CD8-positive, alpha-beta memory T cell (primary cell): ENCODE data around the gene AJAP1. TPM values are rescaled to one million over a fixed set of nuclear protein-coding genes. Genes with fewer than 3 reads are reported as not detected.

Source experiments
- CTCF ChIA-PET: fragments of 350-600 bp; sonication (Branson Sonifier 250); formaldehyde crosslinking; loops from one replicate; lab custom pipeline; 2021; ENCODE audit warnings: antibody characterized with exemption; lab: Charles Lee
- POLR2A ChIA-PET: fragments of 350-600 bp; sonication (Branson Sonifier 250); formaldehyde crosslinking; loops from one replicate; lab custom pipeline; 2021; ENCODE audit warnings: antibody characterized with exemption; lab: Charles Lee
- DNase-seq, 5 donors: peaks; one replicate each; pipeline versions ENCODE4 v3.0.0 to v3.0.0-alpha.2; 2020 to 2022; ENCODE audit warnings: mixed read lengths in 1 of 5
- H3K27ac ChIP-seq: one replicate; pipeline ENCODE4 v1.7.0; 2013; ENCODE audit warnings: low read depth, mild to moderate bottlenecking, low read length, moderate library complexity
- H3K27me3 ChIP-seq: 2 replicates; pipeline ENCODE4 v1.7.0; 2013; ENCODE audit warnings: low read length, mild to moderate bottlenecking; ENCODE audit not compliant: insufficient read depth, poor library complexity, severe bottlenecking
- H3K36me3 ChIP-seq: 2 replicates; pipeline ENCODE4 v1.7.0; 2013; ENCODE audit warnings: mild to moderate bottlenecking, low read length, moderate library complexity; ENCODE audit not compliant: insufficient read depth
- H3K4me1 ChIP-seq: 2 replicates; pipeline ENCODE4 v1.7.0; 2013; ENCODE audit warnings: mild to moderate bottlenecking, low read length, moderate library complexity; ENCODE audit not compliant: insufficient read depth
- H3K4me3 ChIP-seq: 2 replicates; pipeline ENCODE4 v1.7.0; 2013; ENCODE audit warnings: mild to moderate bottlenecking, low read length
- H3K9me3 ChIP-seq: 2 replicates; pipeline ENCODE4 v1.7.0; 2013; ENCODE audit warnings: mild to moderate bottlenecking, low read length
- H3K27ac Mint-ChIP-seq, 8 donors: one replicate each; pipeline ENCODE4 v1.8.0; 2020 to 2021; ENCODE audit warnings: mixed read lengths in 8 of 8, mild to moderate bottlenecking in 6 of 8, inconsistent platforms in 3 of 8, moderate library complexity in 3 of 8
- H3K27me3 Mint-ChIP-seq, 2 donors: one replicate each; pipeline ENCODE4 v1.8.0; 2020 to 2021; ENCODE audit warnings: mixed read lengths in 2 of 2, mild to moderate bottlenecking in 1 of 2, moderate library complexity in 1 of 2
- H3K36me3 Mint-ChIP-seq, 3 donors: one replicate each; pipeline ENCODE4 v1.8.0; 2020 to 2021; ENCODE audit warnings: mixed read lengths in 3 of 3, inconsistent platforms in 1 of 3, mild to moderate bottlenecking in 1 of 3
- H3K4me1 Mint-ChIP-seq, 3 donors: one replicate each; pipeline ENCODE4 v1.8.0; 2020 to 2021; ENCODE audit warnings: mixed read lengths in 3 of 3, inconsistent platforms in 1 of 3, mild to moderate bottlenecking in 1 of 3
- H3K4me3 Mint-ChIP-seq, 7 donors: one replicate each; pipeline ENCODE4 v1.8.0; 2020 to 2021; ENCODE audit warnings: mixed read lengths in 7 of 7, mild to moderate bottlenecking in 6 of 7, moderate library complexity in 4 of 7, inconsistent platforms in 2 of 7
- H3K9me3 Mint-ChIP-seq, 5 donors: one replicate each; pipeline ENCODE4 v1.8.0; 2020 to 2022; ENCODE audit warnings: mixed read lengths in 5 of 5, mild to moderate bottlenecking in 3 of 5, moderate library complexity in 2 of 5, inconsistent platforms in 1 of 5
- polyA plus RNA-seq: library from polyadenylated mRNA; unstranded; fragments of 300-500 nt; fragmentation: Illumina TruSeq; gene quantifications from one replicate; pipeline ENCODE4 v1.2.3, GENCODE V29; 2021
- total RNA-seq, 2 experiments: library from RNA; stranded (reverse); gene quantifications; one replicate each; pipeline ENCODE4 v1.2.3, GENCODE V29; 2021

AJAP1 gene
- total and polyA plus RNA-seq, 3 experiments from 2014 or later = not detected

DNA sequence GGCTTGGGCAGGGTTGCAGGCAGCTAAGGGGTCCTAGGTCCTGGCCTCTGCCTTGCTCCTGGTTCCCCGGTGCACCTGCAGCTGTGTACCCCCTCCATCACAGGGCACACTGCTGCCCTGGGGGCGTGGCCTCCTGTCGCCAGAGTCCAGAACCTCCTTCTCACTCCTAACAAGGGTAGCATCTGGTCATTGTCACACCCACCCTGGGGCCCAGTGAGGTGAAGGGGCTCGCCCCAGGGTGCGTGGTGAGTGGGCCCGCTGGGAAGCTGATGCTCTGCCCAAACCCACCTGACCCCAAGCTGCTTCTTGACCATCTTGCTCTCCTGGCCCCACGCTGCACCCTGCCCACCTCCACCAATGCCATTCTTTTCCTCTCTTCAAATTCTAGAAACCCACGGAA lies 44.5 kb downstream of the AJAP1 start:
- DNase-seq = no peak
- ChIA-PET CTCF (no interaction called here), POLR2A (no interaction called here)
- Histone ChIP-seq H3K4me3 (no peak overlapping the region), H3K4me1 (no peaks in the 10 kb centered on the region), H3K9me3 (no peaks in the 10 kb centered on the region), H3K27me3 (no peaks in the 10 kb centered on the region), H3K27ac (no peak overlapping the region), H3K36me3 (no peaks in the 10 kb centered on the region)
- no peaks in the 10 kb centered on the region for H3K4me1 Mint-ChIP-seq
- H3K27me3 Mint-ChIP-seq = peaks cover 3 to 6% of the 10 kb centered on the region in 2 donors
- H3K27ac Mint-ChIP-seq = no peak overlapping the region
- no peaks in the 10 kb centered on the region for H3K36me3 Mint-ChIP-seq
- H3K4me3 Mint-ChIP-seq = no peak overlapping the region
- H3K9me3 Mint-ChIP-seq = peaks cover 0 to 2% (median 0%) of the 10 kb centered on the region in 5 donors

DNA sequence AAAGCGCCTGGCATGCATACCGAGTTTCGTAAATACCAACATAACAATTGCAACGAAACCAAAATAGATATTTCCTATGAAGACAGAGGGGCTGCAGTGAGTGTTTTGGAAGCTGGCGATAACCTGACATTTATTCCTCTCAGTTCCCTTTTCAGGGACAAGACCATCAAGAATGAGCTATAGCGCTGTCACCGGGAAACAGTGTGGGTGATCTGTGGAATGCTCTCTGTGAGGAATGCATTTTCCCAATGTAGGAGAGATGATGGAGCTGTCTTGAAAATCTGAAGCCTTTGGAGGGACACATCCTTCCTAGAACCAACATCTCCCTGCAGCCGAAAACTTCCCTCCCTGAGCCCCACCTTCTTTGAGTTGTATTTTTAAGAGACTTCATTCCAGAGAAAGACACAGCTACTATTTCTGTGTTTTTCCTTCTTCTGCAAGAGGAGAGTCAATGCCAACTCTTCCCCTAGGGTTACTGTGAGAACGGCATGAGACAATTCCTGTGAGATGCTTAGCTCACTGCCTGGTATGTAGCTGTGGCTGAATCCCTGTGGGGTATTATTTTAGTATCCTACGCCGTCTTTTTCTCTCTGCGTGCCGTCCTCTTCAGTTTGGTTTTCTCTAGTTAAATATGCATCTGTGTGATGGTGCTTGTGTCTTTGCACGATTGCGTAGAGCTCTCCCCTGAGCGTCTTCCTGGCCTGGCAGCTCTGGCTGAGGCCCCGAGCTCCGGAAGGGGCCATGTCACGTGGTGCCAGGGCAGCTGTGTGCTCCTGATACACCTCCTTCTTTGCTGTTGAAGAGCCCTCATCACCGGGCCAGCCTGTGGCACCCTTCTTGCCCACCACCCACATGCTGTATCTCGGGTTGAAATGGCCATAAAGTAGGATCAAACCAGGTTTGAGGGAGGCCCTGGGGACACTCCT lies 45.2 kb downstream of the AJAP1 start:
- Histone ChIP-seq H3K27ac (no peak overlapping the region), H3K4me3 (no peak overlapping the region), H3K36me3 (no peaks in the 10 kb centered on the region), H3K9me3 (no peaks in the 10 kb centered on the region), H3K4me1 (no peaks in the 10 kb centered on the region), H3K27me3 (no peaks in the 10 kb centered on the region)
- ChIA-PET CTCF (no interaction called here), POLR2A (no interaction called here)
- Mint-ChIP-seq H3K27me3 (peaks cover 3 to 6% of the 10 kb centered on the region in 2 donors), H3K4me1 (no peaks in the 10 kb centered on the region), H3K36me3 (no peaks in the 10 kb centered on the region), H3K9me3 (peaks cover 0 to 2% (median 0%) of the 10 kb centered on the region in 5 donors), H3K4me3 (no peak overlapping the region), H3K27ac (no peak overlapping the region)
- DNase-seq = no peak

DNA sequence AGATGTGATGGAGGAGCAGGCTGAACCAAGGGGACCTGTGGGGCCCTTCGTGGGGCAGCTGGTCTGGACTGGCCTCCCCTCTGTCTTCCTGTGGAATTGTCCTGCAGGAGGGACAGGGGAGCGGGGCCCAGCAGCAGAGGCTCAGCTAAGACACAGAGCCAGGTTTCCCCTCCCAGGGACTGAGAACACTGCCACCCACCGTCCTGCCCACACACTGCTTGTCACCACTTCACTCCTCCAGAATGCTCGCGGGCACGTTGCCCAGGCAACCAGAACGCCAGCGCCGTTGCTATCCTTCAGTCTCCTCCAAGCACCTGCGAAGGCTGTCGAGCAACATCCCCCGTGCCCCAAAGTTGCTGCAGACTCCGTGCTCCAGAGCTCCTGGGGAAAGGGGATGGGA lies 46.4 kb downstream of the AJAP1 start:
- H3K9me3 Mint-ChIP-seq = peaks cover 0 to 4% (median 0%) of the 10 kb centered on the region in 5 donors
- POLR2A ChIA-PET = no interaction called here
- no peaks in the 10 kb centered on the region for H3K36me3 Mint-ChIP-seq
- Histone ChIP-seq H3K36me3 (no peaks in the 10 kb centered on the region), H3K9me3 (no peaks in the 10 kb centered on the region), H3K27me3 (no peaks in the 10 kb centered on the region), H3K27ac (no peak overlapping the region), H3K4me3 (no peak overlapping the region), H3K4me1 (no peaks in the 10 kb centered on the region)
- H3K27me3 Mint-ChIP-seq = peaks cover 3 to 6% of the 10 kb centered on the region in 2 donors
- H3K4me3 Mint-ChIP-seq = no peak overlapping the region
- H3K27ac Mint-ChIP-seq = no peak overlapping the region
- CTCF ChIA-PET = no interaction called here
- DNase-seq = no peak
- H3K4me1 Mint-ChIP-seq = no peaks in the 10 kb centered on the region

DNA sequence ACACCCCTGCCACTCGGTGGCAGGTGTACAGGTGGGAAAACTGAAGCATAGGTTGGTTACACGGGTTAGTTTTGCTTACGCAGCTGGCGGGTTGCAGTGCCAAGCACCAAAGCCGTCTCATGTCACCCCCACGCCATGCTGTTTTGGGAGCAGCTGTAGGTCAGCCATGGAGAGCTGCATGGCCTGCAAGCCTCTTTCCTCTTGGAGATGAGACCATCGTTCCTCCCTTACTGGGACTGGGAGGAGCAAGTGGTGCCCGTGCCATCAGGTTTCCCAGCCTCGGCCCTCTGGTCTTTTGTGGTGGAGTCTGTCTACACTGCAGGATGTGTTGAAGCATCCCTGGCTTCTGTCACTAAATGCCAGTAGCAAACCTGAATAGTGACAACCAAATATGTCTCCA lies 46.9 kb downstream of the AJAP1 start:
- no peaks in the 10 kb centered on the region for H3K4me1 Mint-ChIP-seq
- H3K9me3 Mint-ChIP-seq = peaks cover 0 to 4% (median 0%) of the 10 kb centered on the region in 5 donors
- Histone ChIP-seq H3K4me3 (no peak overlapping the region), H3K9me3 (no peaks in the 10 kb centered on the region), H3K27ac (no peak overlapping the region), H3K27me3 (no peaks in the 10 kb centered on the region), H3K36me3 (no peaks in the 10 kb centered on the region), H3K4me1 (no peaks in the 10 kb centered on the region)
- no peak overlapping the region for H3K27ac Mint-ChIP-seq
- no peak overlapping the region for H3K4me3 Mint-ChIP-seq
- H3K27me3 Mint-ChIP-seq = peaks cover 3 to 6% of the 10 kb centered on the region in 2 donors
- H3K36me3 Mint-ChIP-seq = no peaks in the 10 kb centered on the region
- ChIA-PET POLR2A (no interaction called here), CTCF (no interaction called here)
- DNase-seq = no peak

DNA sequence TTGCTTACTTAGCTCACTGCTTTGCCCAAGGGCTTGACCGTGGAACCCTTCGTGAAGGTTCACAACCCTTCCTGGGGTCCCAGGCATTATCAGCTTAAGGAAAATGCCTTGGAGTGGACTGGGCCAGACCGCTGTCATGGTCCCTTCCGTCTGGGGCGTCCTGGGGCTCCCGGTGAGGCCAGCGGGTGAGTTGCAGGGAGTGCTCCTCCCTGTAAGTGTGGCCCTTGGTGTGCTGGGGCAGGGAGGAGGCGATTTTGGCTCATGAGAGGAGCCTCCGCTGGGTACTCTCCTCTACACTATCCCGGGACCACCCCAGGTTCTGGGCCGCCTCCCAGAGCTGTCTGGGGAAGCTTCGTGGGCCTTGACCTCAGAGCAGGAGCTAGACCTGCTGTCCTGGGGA lies 48.1 kb downstream of the AJAP1 start:
- H3K4me3 Mint-ChIP-seq = no peak overlapping the region
- H3K9me3 ChIP-seq = no peaks in the 10 kb centered on the region
- H3K4me1 ChIP-seq = no peaks in the 10 kb centered on the region
- H3K27me3 Mint-ChIP-seq = peaks cover 4 to 5% of the 10 kb centered on the region in 2 donors
- POLR2A ChIA-PET = no interaction called here
- H3K27me3 ChIP-seq = no peaks in the 10 kb centered on the region
- H3K36me3 Mint-ChIP-seq = no peaks in the 10 kb centered on the region
- DNase-seq = no peak
- peaks cover 0 to 4% (median 0%) of the 10 kb centered on the region in 5 donors for H3K9me3 Mint-ChIP-seq
- CTCF ChIA-PET = no interaction called here
- no peak overlapping the region for H3K4me3 ChIP-seq
- H3K4me1 Mint-ChIP-seq = no peaks in the 10 kb centered on the region
- no peak overlapping the region for H3K27ac ChIP-seq
- H3K27ac Mint-ChIP-seq = no peak overlapping the region
- no peaks in the 10 kb centered on the region for H3K36me3 ChIP-seq

DNA sequence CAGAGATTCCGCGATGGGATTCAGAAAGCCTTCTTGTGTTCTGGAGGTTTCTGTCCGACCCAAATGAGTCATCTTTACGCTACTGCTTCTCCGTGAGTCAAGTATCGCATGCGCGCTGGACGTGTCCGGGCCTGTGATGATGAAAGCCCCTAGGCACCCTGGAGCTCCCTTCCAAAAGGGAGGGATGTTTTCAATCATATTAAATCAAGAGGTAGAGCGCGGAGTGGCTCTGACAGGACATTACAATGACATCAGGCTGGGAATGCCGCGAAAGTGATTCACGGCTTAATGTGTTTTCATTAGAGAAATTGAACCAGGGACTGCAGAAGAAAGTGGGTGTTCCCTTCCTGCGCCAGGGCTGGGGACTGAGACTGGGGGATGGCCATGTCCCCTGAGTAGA lies 48.5 kb downstream of the AJAP1 start:
- no peak for DNase-seq
- Mint-ChIP-seq H3K27ac (no peak overlapping the region), H3K27me3 (peaks cover 4 to 8% of the 10 kb centered on the region in 2 donors), H3K4me1 (no peaks in the 10 kb centered on the region), H3K36me3 (no peaks in the 10 kb centered on the region), H3K4me3 (no peak overlapping the region), H3K9me3 (peaks cover 0 to 6% (median 0%) of the 10 kb centered on the region in 5 donors)
- H3K4me1 ChIP-seq = no peaks in the 10 kb centered on the region
- no peaks in the 10 kb centered on the region for H3K9me3 ChIP-seq
- ChIA-PET CTCF (no interaction called here), POLR2A (no interaction called here)
- no peak overlapping the region for H3K4me3 ChIP-seq
- H3K27ac ChIP-seq = no peak overlapping the region
- no peaks in the 10 kb centered on the region for H3K27me3 ChIP-seq
- H3K36me3 ChIP-seq = no peaks in the 10 kb centered on the region

DNA sequence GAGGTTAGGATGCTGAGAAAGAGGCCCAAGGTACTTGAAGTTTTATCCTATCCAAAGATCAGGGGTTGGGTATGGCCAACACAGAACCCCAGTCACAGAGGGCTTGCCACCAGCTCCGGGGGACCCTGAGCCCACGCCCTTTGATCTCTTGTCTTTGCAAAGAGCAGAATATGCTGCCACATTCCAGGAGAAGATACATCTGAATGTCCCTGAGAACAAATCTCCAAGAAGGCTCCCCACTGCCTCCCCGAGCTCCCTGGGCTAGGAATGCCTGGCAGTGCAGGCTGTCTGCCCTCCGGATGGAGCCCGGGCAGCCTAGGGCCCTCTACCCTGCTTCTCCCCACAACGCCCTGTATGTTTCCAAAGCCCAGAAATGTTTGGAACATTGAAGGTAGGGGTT lies 49.2 kb downstream of the AJAP1 start:
- no peaks in the 10 kb centered on the region for H3K4me1 ChIP-seq
- no peaks in the 10 kb centered on the region for H3K4me1 Mint-ChIP-seq
- H3K27me3 Mint-ChIP-seq = peaks cover 2 to 8% of the 10 kb centered on the region in 2 donors
- H3K27ac Mint-ChIP-seq = no peak overlapping the region
- ChIA-PET CTCF (no interaction called here), POLR2A (interaction anchor here (0.6 kb wide), 1 partner anchor 330 kb away, joined by 3 read pairs; no protein-coding TSS in a partner anchor)
- peaks cover 0 to 5% (median 0%) of the 10 kb centered on the region in 5 donors for H3K9me3 Mint-ChIP-seq
- no peaks in the 10 kb centered on the region for H3K36me3 ChIP-seq
- no peaks in the 10 kb centered on the region for H3K9me3 ChIP-seq
- no peaks in the 10 kb centered on the region for H3K36me3 Mint-ChIP-seq
- no peak for DNase-seq
- H3K27me3 ChIP-seq = no peaks in the 10 kb centered on the region
- no peak overlapping the region for H3K4me3 ChIP-seq
- H3K27ac ChIP-seq = no peak overlapping the region
- no peak overlapping the region for H3K4me3 Mint-ChIP-seq

DNA sequence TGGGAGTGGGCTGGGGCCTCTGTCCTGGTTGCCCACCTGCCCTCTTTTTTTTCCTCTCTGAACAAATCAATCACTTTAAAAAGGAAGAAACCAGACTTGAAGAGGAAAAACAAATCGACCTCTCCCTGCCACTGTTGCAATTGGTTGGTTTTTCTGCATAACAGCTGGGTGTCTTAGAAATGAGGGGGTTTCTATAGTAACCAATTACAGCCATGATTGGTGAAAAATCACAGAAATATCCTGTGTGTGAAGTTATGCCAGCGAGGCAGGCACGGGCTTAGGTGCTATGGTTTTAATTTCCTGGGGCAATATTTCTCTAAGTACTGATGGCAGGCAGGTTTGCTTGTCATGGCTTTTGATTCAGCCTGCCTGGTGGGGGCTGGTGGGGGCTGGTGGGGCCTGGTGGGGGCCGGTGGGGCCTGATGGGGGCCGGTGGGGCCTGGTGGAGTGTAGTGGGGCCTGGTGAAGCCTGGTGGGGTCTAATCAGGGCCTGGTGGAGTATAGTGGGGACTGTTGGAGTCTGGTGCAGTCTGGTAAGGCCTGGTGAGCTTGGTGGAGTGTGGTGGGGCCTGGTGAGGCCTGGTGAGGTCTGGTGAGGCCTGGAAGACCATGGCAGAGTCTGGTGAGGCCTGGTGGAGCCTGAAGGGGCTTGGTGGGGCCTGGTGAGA lies 54.6 kb downstream of the AJAP1 start:
- H3K27me3 ChIP-seq = no peaks in the 10 kb centered on the region
- no peaks in the 10 kb centered on the region for H3K36me3 ChIP-seq
- no peaks in the 10 kb centered on the region for H3K4me1 ChIP-seq
- H3K9me3 ChIP-seq = no peaks in the 10 kb centered on the region
- H3K4me3 ChIP-seq = no peak overlapping the region
- Mint-ChIP-seq H3K4me3 (no peak overlapping the region), H3K4me1 (peaks cover 0 to 7% (median 2%) of the 10 kb centered on the region in 3 donors), H3K9me3 (peaks cover 0 to 4% (median 0%) of the 10 kb centered on the region in 5 donors), H3K27me3 (peaks cover 9 to 24% of the 10 kb centered on the region in 2 donors), H3K27ac (no peak overlapping the region), H3K36me3 (no peaks in the 10 kb centered on the region)
- ChIA-PET CTCF (no interaction called here), POLR2A (no interaction called here)
- no peak overlapping the region for H3K27ac ChIP-seq
- no peak for DNase-seq
